Measurements from ENCODE around the gene KCTD11. TPM values are rescaled to one million over a fixed set of nuclear protein-coding genes. Genes with fewer than 3 reads are reported as not detected.

The KCTD11 gene
- total and polyA plus RNA-seq, 10 of the 15 experiments (the other 5 are each of a cell fraction or from before 2014, with no cell fraction given), result 0.05 to 7.3 (median 2.9) TPM

DNA sequence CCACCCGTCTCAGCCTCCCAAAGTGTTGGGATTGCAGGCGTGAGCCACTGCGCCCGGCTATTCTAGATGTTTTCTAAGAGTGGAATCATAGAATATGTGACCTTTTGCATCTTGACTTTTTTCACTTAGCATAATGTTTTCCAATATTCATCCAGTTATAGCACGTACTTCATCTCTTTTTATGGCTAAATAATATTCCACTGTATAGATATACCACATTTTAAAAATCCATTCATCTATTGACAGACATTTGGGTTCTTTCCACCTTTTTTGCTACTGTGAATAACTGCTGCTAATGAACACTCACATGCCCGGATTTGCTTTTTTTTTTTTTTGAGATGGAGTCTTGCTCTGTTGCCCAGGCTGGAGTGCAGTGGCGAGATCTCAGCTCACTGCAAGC lies 47.8 kb upstream of the KCTD11 start:
- RAD21 ChIA-PET (ENCODE audit: unreplicated experiment), result interaction anchor here (0.7 kb wide), 1 partner anchor 298 kb away, joined by 3 read pairs; no protein-coding TSS in a partner anchor
- Histone ChIP-seq H3K9ac (ENCODE audit: control insufficient read depth, insufficient read depth, low read length) (no peak overlapping the region), H3K4me3 (no peak overlapping the region), H3K9me3 (replicated peaks; ENCODE audit: control insufficient read depth, insufficient read depth, low read length) (no peaks in the 10 kb centered on the region), H3K27me3 (replicated peaks in 1 of 2; ENCODE audit: control insufficient read depth in 2 of 2, insufficient read depth in 2 of 2, low read length in 1 of 2) (no peaks in the 10 kb centered on the region), H3K79me2 (ENCODE audit: control insufficient read depth, insufficient read depth, low read length) (peaks cover 17% of the 10 kb centered on the region), H3K36me3 (ENCODE audit: control insufficient read depth in 2 of 2, insufficient read depth in 2 of 2, low read length in 1 of 2) (peaks cover 0 to under 1% of the 10 kb centered on the region in 2 experiments; a peak in 1 of 4 replicates), H3K4me1 (ENCODE audit: control insufficient read depth, insufficient read depth, low read length) (no peaks in the 10 kb centered on the region), H3K27ac (ENCODE audit: control insufficient read depth, insufficient read depth) (no peak overlapping the region), H4K20me1 (ENCODE audit: control insufficient read depth, insufficient read depth) (peaks cover 1% of the 10 kb centered on the region; the same call in 1 of the 2 replicates), H2AFZ (ENCODE audit: control insufficient read depth, low read depth, low read length) (no peak overlapping the region), H3K4me2 (ENCODE audit: control insufficient read depth, insufficient read depth) (no peak overlapping the region)
- CTCF ChIA-PET, result interaction anchor here (1.2 to 2.6 kb wide), 4 partner anchors 21 to 83 kb away, joined by 3 to 8 read pairs (median 5); partner anchors contain the start of gene TMEM95
- in situ Hi-C loops (cut with MboI) (no loop called here), intact Hi-C loops (cut with micrococcal nuclease; ENCODE audit: unreplicated experiment) (loop anchor here (10.0 kb wide), 1 partner anchor 381 kb away; the partner anchor contains the start of genes TP53 and WRAP53)
- FAIRE-seq (no peak), DNase-seq (ENCODE audit: low read depth, low spot score) (no peak), ATAC-seq (no peak)
- SMC1A ChIA-PET (ENCODE audit: uncharacterized antibody, unreplicated experiment), result no interaction called here
- WGBS (ENCODE audit: insufficient coverage, insufficient replicate concordance, low lambda C conversion rate, missing lambda C conversion rate), result 86% methylated on average over 6 of the region's 7 CpGs
- no TSS peak for BruUV-seq (replicated peaks)
- no peak for TF ChIP-seq POLR2AphosphoS5 (IDR thresholded peaks at IDR 0.05; ENCODE audit: low read length)
- TF ChIP-seq GABPA (IDR thresholded peaks at IDR 0.05; ENCODE audit: low read depth), result no peak
- no peak for TF ChIP-seq TBL1XR1 (IDR thresholded peaks at IDR 0.05; ENCODE audit: low read depth, low read length)
- no peak for TF ChIP-seq WRNIP1 (IDR thresholded peaks at IDR 0.05; ENCODE audit: borderline replicate concordance, low read depth, low read length)
- TF ChIP-seq, protein P1, sequence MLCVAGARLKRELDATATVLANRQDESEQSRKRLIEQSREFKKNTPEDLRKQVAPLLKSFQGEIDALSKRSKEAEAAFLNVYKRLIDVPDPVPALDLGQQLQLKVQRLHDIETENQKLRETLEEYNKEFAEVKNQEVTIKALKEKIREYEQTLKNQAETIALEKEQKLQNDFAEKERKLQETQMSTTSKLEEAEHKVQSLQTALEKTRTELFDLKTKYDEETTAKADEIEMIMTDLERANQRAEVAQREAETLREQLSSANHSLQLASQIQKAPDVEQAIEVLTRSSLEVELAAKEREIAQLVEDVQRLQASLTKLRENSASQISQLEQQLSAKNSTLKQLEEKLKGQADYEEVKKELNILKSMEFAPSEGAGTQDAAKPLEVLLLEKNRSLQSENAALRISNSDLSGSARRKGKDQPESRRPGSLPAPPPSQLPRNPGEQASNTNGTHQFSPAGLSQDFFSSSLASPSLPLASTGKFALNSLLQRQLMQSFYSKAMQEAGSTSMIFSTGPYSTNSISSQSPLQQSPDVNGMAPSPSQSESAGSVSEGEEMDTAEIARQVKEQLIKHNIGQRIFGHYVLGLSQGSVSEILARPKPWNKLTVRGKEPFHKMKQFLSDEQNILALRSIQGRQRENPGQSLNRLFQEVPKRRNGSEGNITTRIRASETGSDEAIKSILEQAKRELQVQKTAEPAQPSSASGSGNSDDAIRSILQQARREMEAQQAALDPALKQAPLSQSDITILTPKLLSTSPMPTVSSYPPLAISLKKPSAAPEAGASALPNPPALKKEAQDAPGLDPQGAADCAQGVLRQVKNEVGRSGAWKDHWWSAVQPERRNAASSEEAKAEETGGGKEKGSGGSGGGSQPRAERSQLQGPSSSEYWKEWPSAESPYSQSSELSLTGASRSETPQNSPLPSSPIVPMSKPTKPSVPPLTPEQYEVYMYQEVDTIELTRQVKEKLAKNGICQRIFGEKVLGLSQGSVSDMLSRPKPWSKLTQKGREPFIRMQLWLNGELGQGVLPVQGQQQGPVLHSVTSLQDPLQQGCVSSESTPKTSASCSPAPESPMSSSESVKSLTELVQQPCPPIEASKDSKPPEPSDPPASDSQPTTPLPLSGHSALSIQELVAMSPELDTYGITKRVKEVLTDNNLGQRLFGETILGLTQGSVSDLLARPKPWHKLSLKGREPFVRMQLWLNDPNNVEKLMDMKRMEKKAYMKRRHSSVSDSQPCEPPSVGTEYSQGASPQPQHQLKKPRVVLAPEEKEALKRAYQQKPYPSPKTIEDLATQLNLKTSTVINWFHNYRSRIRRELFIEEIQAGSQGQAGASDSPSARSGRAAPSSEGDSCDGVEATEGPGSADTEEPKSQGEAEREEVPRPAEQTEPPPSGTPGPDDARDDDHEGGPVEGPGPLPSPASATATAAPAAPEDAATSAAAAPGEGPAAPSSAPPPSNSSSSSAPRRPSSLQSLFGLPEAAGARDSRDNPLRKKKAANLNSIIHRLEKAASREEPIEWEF (IDR thresholded peaks at IDR 0.05; ENCODE audit: insufficient replicate concordance, low read depth, low read length), result no peak
- TF ChIP-seq PAX5 (IDR thresholded peaks at IDR 0.05; ENCODE audit: borderline replicate concordance, low read depth, low read length), result no peak
- no peak for TF ChIP-seq EP300 (IDR thresholded peaks at IDR 0.05; ENCODE audit: borderline replicate concordance in 1 of 2, control insufficient read depth in 1 of 2, low read depth in 2 of 2, low read length in 2 of 2)
- no peak for TF ChIP-seq ZNF207 (IDR thresholded peaks at IDR 0.05; ENCODE audit: borderline replicate concordance)
- TF ChIP-seq, protein P2, sequence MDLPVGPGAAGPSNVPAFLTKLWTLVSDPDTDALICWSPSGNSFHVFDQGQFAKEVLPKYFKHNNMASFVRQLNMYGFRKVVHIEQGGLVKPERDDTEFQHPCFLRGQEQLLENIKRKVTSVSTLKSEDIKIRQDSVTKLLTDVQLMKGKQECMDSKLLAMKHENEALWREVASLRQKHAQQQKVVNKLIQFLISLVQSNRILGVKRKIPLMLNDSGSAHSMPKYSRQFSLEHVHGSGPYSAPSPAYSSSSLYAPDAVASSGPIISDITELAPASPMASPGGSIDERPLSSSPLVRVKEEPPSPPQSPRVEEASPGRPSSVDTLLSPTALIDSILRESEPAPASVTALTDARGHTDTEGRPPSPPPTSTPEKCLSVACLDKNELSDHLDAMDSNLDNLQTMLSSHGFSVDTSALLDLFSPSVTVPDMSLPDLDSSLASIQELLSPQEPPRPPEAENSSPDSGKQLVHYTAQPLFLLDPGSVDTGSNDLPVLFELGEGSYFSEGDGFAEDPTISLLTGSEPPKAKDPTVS (IDR thresholded peaks at IDR 0.05; ENCODE audit: low read depth, low read length), result no peak
- TF ChIP-seq, protein P3, sequence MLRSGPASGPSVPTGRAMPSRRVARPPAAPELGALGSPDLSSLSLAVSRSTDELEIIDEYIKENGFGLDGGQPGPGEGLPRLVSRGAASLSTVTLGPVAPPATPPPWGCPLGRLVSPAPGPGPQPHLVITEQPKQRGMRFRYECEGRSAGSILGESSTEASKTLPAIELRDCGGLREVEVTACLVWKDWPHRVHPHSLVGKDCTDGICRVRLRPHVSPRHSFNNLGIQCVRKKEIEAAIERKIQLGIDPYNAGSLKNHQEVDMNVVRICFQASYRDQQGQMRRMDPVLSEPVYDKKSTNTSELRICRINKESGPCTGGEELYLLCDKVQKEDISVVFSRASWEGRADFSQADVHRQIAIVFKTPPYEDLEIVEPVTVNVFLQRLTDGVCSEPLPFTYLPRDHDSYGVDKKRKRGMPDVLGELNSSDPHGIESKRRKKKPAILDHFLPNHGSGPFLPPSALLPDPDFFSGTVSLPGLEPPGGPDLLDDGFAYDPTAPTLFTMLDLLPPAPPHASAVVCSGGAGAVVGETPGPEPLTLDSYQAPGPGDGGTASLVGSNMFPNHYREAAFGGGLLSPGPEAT (IDR thresholded peaks at IDR 0.05; ENCODE audit: low read depth), result no peak
- TF ChIP-seq ZNF622 (IDR thresholded peaks at IDR 0.05), result no peak
- TF ChIP-seq SUZ12 (IDR thresholded peaks at IDR 0.05; ENCODE audit: unreplicated experiment), result no peak
- TF ChIP-seq CBX3 (IDR thresholded peaks at IDR 0.05; ENCODE audit: borderline replicate concordance, low read depth), result no peak
- TF ChIP-seq YBX1 (IDR thresholded peaks at IDR 0.05), result no peak
- no peak for TF ChIP-seq EZH2 (IDR thresholded peaks at IDR 0.05; ENCODE audit: borderline replicate concordance, control insufficient read depth, low read depth, low read length)
- POLR2A ChIA-PET, result interaction anchor here (1.5 to 1.6 kb wide), 2 partner anchors 15 to 33 kb away, joined by 4 to 9 read pairs; no protein-coding TSS in a partner anchor

Data from GM12878 (cell line).